HG03565 (cell line): ENCODE data around the gene CCDC85C.

Source experiments
- ATAC-seq: cut with Tn5 transposase; IDR thresholded peaks from one replicate; pipeline ENCODE4 v1.9.1; 2021; ENCODE audit warnings: mild to moderate bottlenecking, moderate library complexity; ENCODE audit not compliant: unreplicated experiment

Gene CCDC85C

DNA sequence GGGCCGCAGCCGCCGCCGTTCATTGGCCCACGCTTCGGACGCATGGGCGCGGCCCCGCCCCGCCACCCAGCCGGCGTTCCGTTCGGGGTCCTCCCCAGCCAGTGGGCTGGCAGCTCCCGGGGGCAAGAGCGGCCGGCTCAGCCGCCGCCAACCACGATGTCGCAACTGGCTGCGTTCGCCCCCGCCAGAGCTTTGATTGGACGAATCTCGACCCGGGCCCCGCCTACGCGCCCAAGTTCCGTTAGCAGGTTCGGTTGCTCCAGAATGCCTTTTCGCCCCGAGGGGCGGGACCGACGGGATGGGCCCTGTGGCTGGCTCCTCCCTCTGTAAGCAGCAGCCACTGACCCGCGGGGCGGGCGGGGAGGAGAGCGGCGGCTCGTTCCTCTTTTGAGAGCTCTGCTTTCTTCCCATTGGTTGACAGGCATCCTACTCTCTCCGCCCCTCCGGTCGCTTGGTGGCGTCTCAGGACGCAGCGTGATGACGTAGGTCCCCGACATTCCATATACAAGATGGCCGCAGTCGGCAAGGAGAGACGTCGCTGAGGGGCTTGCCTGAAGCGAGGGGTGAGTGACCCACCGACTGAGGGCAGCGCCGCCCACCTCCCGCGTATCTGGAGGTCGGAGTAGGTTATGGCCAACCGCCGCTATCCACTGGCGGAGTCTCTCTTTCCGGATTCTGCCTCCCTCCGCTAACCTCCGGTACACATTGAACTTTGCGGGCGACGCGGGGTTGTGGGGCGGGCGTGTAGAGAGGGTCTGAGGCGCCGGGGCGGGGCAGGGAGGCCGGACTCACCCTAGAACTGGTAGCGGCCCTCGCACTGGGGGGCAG, 122.9 kb downstream of the CCDC85C start, which contains the start of gene CCNK:
CCNK (plus strand) TSS at position 493 of the 828 bp plus-strand sequence. CDS start 11,269 bp downstream, outside the sequence.
- ATAC-seq, result peak; percentile 87

DNA sequence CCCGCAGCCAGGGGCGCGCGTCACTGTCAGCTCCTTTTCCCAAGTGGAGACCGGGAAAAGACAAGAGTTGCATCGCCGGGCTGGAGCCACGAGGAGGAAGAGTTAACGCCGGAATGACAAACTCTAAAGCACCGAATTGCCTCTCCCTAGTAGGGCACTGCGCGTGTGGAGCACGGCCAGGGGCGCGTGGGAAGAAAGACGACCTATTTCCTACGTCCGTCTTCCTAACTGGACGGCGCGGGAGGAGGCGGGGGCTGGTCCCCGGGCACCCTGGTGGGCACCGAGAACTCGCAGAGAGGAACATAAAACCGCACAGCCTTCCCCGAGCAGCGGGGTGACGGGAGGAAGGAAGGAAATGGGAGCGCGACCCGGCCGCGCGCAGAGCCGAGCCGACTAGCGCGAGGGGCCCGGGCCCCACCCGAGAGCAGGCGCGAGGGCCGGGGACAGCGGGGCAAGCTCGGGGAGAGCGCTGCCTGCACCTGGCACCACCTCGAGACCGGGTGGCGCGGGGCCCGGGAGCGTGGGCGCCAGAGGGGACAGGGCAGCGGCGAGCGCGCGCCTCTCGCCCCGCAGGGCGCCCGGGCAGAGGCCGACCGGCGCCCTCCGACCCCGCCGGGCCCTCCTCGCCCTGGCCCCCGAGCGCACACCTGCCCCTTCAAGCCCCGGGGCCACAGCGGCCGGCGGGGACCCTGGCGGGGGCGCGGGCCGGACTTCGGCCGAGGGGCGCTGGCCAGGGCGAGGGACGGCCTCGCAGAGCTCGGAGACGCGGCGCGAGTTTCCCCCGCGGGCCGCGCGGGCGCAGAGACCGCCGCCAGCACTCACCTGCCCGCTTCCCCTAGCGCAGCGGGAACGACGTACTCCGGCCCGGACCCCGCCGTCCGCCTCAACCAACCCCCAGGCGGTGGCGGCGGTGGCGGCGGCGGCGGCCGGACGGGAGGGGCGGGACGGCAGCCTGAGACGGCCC, 123.8 kb downstream of the CCDC85C start, which contains the start of gene SETD3:
SETD3 (minus strand) TSS at position 954 of the 964 bp plus-strand sequence. CDS start 15,054 bp downstream, outside the sequence.
- peak; percentile 0 for ATAC-seq

DNA sequence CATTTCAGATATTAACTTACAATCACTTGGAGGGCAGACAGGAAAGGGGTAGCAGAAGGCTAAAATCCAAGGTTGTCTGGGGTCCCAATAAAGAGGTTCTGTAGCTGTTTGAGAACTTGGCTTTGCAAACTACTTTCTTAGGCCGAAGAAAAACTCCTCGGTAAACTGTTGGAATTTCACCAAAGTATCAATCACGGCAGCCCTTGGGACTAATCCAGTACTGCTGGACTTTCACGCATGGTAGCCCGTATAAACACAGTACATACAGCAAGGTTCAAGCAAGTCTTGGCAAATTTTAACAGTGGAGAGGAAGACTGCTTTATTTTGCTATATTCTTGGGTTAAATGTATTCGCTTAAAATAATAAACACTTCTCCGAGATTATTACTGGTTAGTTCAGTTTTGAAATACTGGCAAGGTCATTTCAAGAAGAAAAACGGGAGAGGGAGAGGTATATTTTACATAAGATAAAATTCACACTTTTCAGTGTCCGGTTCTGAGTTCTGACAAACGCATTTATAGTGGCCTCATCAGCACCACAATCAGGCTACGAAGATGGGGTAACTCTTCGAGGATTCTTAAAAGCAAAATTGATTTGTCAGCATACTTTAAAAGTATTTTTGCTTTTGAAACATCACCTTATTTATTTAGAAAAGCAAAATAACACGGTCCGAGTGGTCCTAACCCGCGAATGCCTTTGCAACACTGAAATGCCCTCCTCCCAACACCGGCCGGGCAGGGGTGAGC, 124.7 kb downstream of the CCDC85C start:
- ATAC-seq, result no peak

DNA sequence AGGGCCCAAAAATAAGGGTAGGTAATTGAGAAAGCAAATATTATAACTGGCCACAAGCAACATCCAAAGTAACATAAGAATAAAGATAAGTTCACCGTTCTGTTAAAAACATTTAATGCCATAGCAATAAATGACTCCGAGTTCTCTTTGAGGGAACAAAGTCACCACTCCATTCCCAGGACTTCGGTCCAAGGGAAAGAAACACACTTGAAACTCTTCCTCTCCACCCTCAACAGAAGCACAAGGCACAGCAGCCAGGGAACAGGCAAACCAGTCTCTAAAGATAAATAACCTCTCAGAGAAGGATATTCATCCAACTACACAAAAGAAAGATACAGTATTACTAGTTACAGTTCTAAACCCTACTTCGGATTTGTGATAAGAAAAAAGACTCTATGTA, 125.9 kb downstream of the CCDC85C start:
- no peak for ATAC-seq

DNA sequence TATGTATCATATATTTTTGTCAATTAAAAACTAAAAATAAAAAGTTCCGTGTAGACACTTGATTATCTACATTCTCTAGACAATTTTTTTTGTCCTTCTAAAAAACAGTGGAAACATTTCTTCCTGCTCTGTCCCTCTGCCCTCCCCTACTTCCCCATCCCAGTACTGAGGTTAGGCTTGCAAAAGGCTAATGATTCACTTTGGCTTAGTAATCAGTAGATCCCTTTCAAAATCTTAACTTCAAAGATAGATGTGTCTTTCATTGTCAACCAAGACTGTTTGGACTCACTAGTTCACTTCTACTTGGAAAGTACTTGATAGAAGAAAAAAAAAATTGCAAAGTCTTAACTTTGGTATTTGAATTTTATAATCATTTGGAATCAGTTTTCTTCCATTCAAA, 127.1 kb downstream of the CCDC85C start:
- no peak for ATAC-seq

DNA sequence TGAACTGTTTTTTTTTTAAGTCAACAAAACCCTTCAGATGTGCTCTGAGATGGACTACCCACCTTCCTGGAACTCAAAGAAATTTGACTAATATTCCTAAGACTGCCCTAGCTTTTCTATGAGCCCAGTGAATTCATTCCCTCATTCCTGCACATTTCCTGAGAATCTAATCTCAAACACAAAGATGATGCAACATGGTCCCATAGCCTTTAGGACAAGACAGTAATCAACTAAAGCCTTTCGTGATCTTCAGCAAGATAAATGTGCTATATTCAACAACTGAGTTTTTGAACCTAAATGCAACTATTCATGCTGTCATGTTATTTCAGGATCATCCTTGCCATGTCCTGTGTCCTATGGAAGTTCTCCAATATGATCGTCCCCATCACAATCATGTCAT, 128.3 kb downstream of the CCDC85C start:
- ATAC-seq, result no peak

DNA sequence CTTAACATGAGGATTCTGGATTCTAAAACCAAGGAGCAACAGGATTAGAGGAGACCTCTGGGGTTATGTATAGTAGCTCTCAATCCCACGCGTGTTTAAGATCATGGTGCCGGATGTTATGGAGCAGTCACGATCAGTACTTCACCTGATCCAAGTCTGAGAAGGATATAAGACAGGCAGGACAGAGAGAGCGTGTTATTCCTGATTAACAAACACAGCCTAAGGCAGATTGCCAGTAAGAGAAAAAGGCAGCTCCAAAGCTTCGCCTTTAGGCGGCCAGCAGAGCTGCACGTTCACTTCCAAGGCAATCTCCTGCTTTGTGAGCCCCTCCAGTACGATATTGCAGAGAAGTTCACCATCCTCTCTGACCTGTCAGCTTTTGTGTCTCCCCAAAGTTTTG, 128.8 kb downstream of the CCDC85C start:
- no peak for ATAC-seq

DNA sequence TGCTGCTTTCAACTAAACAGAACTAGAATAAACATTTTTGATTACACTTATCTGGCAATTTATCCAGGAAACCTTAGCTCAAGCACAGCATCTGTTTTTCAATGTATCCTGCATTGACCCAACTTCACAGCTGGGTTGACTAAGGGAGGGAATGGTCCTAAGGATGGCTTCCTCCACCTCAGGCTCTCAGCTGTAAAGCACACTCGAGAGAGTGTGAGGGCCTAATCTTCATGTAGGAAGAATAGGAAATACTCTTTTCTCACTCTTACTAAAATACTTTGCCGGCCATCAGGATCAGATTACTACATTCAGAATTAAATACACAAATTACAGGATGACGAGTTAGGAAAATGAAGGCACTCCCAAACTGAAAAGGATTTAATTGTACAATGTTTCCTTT, 130.5 kb downstream of the CCDC85C start:
- ATAC-seq, result no peak

DNA sequence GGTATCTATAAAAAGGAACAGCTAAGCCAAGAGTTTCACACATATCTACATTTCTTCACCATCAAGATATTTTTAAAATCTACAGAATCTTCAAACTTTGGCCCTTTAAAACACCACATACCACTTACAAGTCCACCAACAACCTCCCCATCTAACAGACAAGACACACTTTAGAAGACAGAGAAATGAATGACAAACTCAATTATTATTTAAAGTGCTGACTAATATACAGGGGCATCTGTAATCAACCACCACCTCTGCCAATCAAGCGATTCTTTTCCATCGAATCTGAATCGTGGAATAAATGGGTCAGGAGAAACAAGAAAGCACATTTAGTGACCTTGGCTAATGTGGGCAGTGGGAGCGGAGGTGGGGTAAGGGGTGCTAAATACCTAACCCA, 131.1 kb downstream of the CCDC85C start:
- no peak for ATAC-seq

DNA sequence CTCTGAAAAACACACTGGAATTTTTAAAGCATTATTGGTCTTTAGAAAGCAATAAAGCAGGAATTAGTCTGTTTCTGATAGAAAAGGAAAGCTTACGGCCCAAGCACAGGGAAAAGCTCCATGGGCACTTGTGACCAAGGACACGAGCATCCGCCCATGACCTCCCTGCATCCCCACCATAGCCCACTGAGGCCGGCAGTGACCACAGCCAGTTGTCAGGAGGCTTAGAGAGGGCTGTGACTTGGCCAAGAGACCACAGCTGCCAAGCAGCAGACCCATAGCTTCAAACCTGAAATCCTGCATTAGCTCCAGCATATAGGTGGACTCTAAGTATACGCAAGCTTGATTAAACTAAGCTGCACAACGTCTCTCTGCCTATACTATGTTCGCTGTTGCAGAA, 132.3 kb downstream of the CCDC85C start:
- ATAC-seq, result no peak

DNA sequence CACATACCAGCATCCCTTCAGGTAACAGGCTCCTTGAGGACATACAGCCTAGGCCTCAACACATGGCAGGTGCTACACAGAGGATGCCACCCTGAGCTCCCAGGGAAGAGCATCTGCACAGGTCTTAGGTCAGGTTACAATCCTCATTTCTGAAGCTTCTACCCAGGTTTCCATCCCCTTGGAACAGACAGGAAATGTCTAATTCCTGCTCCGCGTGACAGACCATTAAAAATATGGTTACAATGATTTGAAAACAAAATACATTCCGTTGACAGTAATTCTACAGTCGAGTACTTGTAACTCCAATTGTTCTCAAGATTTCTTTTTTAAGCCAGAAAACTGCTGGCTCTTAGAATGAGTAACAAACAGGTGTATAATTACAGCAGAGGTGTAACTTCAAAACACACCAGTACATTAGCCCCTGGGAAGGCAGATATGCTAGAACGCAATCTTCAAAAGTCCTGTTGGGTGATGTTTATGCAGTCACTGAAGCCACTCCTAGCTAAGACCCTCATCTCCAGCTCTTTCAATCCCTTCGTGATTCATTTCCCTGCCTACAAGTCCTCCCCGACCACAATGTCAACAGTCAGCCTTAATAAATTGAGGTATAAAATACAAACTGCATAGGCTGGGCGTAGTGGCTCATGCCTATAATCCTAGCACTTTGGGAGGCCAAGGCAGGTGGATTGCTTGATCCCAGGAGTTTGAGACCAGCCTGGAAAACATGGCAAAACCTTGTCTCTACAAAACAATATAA, 135.0 kb downstream of the CCDC85C start:
- no peak for ATAC-seq

DNA sequence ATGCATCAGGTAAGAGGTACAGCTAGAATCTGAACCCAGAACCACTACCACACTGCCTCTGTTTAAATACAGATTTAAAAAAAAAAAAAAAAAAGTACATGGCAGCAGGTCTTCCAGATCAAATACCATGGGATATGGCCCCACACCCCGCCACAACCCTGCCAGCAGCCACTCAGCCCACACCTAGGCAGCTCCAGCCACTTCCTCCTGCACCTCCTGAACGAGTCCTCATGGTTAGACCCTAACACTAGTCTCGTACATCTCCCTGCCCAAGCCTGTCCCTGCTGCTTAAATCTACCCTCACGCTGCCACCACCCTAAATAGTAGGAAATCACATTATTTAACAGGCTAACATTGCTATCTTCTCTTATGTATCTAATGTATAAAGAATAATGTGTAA, 135.9 kb downstream of the CCDC85C start:
- ATAC-seq, result no peak

DNA sequence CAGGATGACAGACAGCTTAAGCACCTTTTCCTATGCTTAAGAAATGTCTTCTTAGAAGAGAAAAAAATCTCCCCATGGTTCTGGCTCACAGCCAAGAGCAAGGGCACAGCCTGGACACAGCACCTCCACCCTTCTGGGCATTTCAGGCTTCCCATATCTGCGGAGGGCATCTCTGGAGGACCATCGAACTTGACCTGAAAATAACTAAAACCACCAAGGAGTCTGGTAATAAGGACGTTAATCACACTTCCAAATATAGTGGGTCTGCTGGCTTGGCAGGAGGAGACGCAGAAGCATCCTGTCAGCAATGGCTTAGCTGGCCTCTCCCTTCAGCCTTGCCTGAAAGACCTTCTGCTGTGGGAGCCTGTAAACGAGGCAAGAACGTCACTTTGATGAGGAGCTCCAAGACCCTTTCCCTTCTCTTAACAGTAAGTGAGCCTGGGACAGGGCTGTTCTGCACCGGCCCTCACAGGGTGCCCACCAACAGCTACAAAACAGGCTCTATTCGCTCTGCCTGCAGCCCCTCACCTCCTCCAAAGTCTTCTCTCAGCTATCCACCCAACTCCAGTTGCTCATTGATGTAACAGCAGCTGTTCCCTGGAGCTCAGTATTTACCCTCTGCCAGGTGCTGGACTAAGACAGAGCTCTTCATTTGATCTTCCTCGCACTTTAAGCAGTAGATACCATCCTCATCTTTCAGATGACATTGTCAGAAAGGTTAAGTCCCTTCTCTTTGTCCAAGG, 136.5 kb downstream of the CCDC85C start:
- ATAC-seq, result no peak

DNA sequence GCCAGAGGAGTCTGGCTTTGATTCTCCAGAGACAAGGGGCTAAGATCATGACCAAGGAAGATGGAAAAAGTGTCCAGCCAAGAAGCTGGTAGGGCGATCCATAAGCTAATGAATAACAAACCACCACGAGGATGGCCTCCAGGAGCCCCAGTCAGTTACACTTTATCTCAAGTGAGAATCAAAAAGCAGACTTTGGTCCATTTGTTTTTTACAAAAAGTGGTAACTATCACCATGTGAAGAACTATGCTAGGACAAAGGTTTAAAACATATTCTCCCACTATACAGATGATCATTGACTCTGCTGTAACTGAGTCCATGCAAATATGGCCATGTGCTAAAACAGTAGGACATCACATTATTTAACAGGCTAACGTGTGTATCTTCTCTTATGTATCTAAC, 137.2 kb downstream of the CCDC85C start:
- ATAC-seq, result no peak

DNA sequence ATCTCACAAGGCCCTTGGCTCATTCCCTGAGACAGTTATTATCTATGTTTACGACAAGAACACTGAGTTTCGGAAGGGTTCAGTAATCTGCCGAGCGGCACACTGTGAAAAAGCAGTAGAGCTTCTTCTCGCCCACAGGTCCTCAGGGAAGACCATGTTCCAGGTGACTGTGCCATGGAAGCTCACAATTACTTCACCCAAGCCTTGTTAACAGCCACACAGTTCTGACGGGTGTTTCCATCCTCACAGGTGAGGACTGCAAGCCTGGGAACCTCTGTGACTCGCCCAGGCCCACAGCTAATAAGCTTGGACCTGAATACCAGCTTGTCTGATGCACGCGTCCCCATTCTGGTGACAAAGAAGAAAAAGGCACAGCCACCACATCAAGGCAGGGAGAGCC, 138.7 kb downstream of the CCDC85C start:
- ATAC-seq, result no peak

DNA sequence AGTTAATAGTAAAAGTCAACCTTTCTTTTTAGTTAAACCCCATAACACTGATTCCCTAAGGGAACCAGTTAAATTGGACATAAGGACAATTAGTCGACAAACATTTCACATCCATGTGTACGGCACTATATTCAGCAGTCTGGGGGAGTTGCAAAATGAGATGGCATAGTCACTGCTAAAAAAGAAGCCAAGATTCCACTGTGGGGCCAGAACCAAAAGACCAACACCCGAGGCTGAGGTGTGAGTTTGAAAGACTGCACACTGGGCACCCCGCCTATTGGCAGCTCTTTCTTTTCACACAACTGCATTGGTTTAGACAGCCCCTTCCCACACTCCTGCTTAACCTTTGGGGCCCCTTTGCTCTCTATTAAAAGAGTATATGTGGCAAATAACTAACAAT, 140.0 kb downstream of the CCDC85C start:
- no peak for ATAC-seq

DNA sequence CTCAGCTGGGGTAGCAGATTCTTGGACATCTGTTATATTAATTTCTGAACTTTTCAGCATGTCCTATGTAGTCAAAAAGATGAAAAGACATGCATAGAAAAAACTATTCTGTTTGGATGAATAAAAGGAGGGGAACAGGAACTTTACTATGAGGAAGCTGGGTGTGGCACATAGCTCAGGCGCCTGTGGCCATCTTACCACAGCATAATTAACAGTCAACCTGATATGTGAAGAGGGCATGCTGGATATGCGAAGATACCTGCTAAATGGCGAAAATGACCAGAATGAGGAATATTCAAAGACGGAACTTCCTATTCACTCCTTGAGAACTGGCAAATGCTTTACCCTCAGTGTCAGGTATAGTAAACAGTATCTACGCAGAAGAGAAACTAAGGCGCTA, 141.8 kb downstream of the CCDC85C start:
- ATAC-seq, result no peak

DNA sequence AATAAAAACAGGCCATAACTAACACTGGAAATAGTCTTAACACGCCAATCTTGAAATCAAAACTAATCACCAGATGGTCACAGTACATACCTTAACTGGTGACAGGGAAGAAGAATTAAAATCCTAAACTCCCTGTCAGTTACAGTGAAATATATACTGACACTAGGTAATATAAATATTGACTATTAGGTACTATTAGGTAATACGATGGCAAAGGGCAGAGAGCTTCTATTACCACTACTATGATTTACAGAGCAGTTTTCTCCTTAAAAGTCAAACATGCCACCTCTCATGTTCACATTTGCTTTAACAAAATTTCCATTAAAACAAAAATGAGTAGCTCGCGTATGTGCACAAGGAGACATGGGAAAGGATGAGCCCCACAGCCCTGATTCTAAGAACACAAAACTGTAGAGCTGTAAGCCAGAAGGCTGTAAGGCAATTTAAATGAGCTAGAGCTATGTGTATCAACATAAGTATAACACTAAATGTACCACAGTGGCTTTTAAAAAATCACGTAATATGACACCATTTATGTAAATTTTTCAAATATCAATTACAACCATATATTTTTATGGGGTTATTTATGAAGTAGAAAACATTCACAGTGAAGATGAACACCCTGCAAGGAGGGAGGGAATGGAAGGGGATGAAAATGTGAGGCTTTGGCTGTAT, 142.5 kb downstream of the CCDC85C start:
- ATAC-seq, result no peak

DNA sequence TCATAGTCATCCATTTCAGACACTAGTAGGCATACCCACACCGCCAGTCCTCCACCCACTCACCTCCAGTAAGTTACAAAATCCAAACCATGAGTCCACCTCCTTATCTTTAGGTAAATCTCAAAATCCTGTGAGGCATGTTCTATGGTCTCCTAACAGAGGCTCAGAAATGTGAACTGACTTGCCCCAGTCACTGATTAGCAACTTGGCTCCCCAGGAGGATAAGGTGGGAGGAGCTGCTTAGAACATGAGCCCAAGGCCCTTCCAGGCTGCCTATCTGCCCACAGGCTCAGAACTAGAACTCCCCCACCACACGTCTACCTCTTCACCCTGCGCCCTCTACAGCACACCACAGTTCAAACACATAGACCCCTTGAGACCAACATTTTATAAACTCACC, 143.2 kb downstream of the CCDC85C start:
- ATAC-seq, result no peak
